MCF 10A (cell line): ENCODE results near the gene TRIM25. TPM values are rescaled to one million over a fixed set of nuclear protein-coding genes. Genes with fewer than 3 reads are reported as not detected.

Source experiments
- BruUV-seq: library from RNA; stranded (reverse); fragments of 400-500 nt; replicated peaks from 2 replicates; lab custom pipeline; 2021; lab: Mats Ljungman, UMichigan
- CTCF ChIA-PET: fragments of 300-600 bp; sonication (Branson Sonifier 250); formaldehyde crosslinking; extraction: SDS; loops from one replicate; lab custom pipeline; 2021; ENCODE audit warnings: antibody characterized with exemption, inconsistent platforms; lab: Yijun Ruan, JAX
- POLR2A ChIA-PET: fragments of 300-600, 350-650 bp; sonication (Branson Sonifier 250); formaldehyde crosslinking; extraction: SDS; loops from one replicate; lab custom pipeline; 2020; ENCODE audit warnings: antibody characterized with exemption, inconsistent platforms; lab: Yijun Ruan, JAX
- DNase-seq: peaks from one replicate; pipeline ENCODE4 v3.0.0-alpha.2; 2018; ENCODE audit not compliant: unreplicated experiment
- H3K27ac Mint-ChIP-seq: one replicate; pipeline ENCODE4 v1.8.0; 2022; ENCODE audit warnings: mild to moderate bottlenecking, low read depth, mixed read lengths; ENCODE audit not compliant: unreplicated experiment
- H3K27me3 Mint-ChIP-seq: one replicate; pipeline ENCODE4 v1.8.0; 2022; ENCODE audit warnings: mixed read lengths; ENCODE audit not compliant: insufficient read depth, unreplicated experiment
- H3K36me3 Mint-ChIP-seq: one replicate; pipeline ENCODE4 v1.8.0; 2022; ENCODE audit warnings: mild to moderate bottlenecking, moderate library complexity, mixed read lengths; ENCODE audit not compliant: insufficient read depth, unreplicated experiment
- H3K4me1 Mint-ChIP-seq: one replicate; pipeline ENCODE4 v1.8.0; 2022; ENCODE audit warnings: mixed read lengths; ENCODE audit not compliant: insufficient read depth, unreplicated experiment
- H3K4me3 Mint-ChIP-seq: one replicate; pipeline ENCODE4 v1.8.0; 2022; ENCODE audit warnings: mild to moderate bottlenecking, moderate library complexity, mixed read lengths; ENCODE audit not compliant: unreplicated experiment
- H3K9me3 Mint-ChIP-seq: one replicate; pipeline ENCODE4 v1.8.0; 2022; ENCODE audit warnings: mixed read lengths; ENCODE audit not compliant: unreplicated experiment
- intact Hi-C: fragments of 100-400 bp; cut with micrococcal nuclease; formaldehyde crosslinking; loops from 2 replicates; pipeline ENCODE4 v1.14.1; 2022
- total RNA-seq: library from RNA; stranded (reverse); gene quantifications from 2 replicates; pipeline ENCODE4 v1.2.3, GENCODE V29; 2022
- TF ChIP-seq, protein P1 (sequence below): fragments of 200-600 bp; IDR thresholded peaks from one replicate; pipeline ENCODE4 v1.8.0; 2022; ENCODE audit warnings: antibody characterized with exemption, mild to moderate bottlenecking; ENCODE audit not compliant: unreplicated experiment

Gene TRIM25
- total RNA-seq, 1 experiment from 2014 or later: 178 TPM

DNA sequence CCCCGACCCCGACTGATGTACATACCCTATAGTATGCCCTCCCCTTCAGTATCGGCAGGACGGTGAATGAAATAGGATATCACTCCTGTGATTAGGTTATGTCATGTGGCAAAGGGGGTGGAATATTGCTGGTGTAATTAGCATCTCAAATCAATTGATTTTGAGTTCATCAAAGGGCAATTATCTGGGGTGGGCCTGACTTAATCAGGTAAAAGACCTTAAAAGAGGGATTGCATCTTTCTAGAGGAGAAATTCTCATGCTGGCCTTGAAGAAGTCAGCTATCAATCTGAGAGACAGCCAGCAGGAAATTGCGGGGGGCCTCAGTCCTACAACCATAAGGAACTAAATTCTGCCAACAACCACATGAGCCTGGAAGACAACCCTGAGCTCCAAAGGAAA lies 10.3 kb downstream of the TRIM25 start:
- no peaks in the 10 kb centered on the region for H3K27me3 Mint-ChIP-seq
- no peaks in the 10 kb centered on the region for H3K9me3 Mint-ChIP-seq
- CTCF ChIA-PET: interaction anchor here (0.7 to 1.8 kb wide), 2 partner anchors 32 to 152 kb away, joined by 3 to 5 read pairs; no protein-coding TSS in a partner anchor
- no peak overlapping the region for H3K4me3 Mint-ChIP-seq
- TF ChIP-seq, protein P1, sequence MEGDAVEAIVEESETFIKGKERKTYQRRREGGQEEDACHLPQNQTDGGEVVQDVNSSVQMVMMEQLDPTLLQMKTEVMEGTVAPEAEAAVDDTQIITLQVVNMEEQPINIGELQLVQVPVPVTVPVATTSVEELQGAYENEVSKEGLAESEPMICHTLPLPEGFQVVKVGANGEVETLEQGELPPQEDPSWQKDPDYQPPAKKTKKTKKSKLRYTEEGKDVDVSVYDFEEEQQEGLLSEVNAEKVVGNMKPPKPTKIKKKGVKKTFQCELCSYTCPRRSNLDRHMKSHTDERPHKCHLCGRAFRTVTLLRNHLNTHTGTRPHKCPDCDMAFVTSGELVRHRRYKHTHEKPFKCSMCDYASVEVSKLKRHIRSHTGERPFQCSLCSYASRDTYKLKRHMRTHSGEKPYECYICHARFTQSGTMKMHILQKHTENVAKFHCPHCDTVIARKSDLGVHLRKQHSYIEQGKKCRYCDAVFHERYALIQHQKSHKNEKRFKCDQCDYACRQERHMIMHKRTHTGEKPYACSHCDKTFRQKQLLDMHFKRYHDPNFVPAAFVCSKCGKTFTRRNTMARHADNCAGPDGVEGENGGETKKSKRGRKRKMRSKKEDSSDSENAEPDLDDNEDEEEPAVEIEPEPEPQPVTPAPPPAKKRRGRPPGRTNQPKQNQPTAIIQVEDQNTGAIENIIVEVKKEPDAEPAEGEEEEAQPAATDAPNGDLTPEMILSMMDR: no peak
- BruUV-seq: no TSS peak
- peaks cover 25% of the 10 kb centered on the region for H3K4me1 Mint-ChIP-seq
- no peak overlapping the region for H3K27ac Mint-ChIP-seq
- intact Hi-C loops: no loop called here
- DNase-seq: no peak
- H3K36me3 Mint-ChIP-seq: peaks cover 90% of the 10 kb centered on the region
- POLR2A ChIA-PET: interaction anchor here (2.2 kb wide), 1 partner anchor 10 kb away, joined by 8 read pairs; the partner anchor contains the start of gene TRIM25

DNA sequence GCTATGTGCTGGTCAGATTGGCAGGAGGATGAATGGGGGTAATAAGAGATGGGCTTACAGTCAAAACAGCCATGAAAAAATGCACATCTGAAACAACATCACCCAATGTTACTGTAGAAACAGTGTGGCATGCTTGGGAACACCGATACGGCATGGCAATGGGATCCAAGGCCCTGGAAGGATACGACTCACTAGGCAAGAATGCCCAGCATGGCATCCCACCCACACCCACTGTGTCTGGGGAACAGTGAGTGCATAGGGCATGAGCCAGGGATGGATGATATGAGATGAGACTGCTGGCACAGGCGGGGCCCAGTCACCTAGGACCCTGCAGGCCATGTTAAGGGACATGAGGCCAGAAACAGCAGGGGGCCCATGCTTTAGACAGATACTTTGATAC lies 11.5 kb downstream of the TRIM25 start:
- Mint-ChIP-seq H3K4me3 (no peak overlapping the region), H3K9me3 (no peaks in the 10 kb centered on the region), H3K36me3 (peaks cover 90% of the 10 kb centered on the region), H3K4me1 (peaks cover 19% of the 10 kb centered on the region), H3K27me3 (no peaks in the 10 kb centered on the region), H3K27ac (no peak overlapping the region)
- ChIA-PET POLR2A (interaction anchor here (0.6 to 2.1 kb wide), 2 partner anchors 11 to 45 kb away, joined by 3 to 8 read pairs; partner anchors contain the start of gene TRIM25), CTCF (interaction anchor here (1.1 to 1.5 kb wide), 2 partner anchors 9 to 12 kb away, joined by 3 to 4 read pairs; no protein-coding TSS in a partner anchor)
- DNase-seq: peak; percentile 42
- TF ChIP-seq, protein P1: no peak
- no TSS peak for BruUV-seq
- intact Hi-C loops: no loop called here

DNA sequence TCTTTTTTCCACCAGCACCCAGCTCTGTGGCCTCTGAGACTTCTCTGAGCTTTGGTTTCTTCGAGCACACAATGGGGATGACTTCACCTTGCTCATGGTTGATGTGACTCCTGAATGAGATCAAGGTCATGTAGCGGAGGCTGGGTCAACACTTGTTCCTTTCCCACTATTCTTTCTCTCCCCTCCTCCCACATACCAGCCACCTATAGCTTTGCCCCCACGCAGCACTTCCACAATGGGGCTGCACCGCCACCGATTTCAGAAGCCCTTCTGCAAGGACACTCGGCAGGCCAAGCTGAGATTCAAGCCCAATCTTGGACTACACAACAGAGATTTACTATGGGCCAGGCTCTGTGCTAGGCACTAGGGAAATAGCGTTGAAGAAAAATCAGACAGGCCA lies 14.4 kb downstream of the TRIM25 start:
- TF ChIP-seq, protein P1: no peak
- intact Hi-C loops: no loop called here
- CTCF ChIA-PET: interaction anchor here (0.6 to 0.7 kb wide), 3 partner anchors 12 to 46 kb away, joined by 3 read pairs; no protein-coding TSS in a partner anchor
- Mint-ChIP-seq H3K4me1 (peaks cover 19% of the 10 kb centered on the region), H3K36me3 (peaks cover 89% of the 10 kb centered on the region), H3K27me3 (no peaks in the 10 kb centered on the region), H3K27ac (peak overlapping the region; percentile 21), H3K4me3 (no peak overlapping the region), H3K9me3 (no peaks in the 10 kb centered on the region)
- DNase-seq: no peak
- POLR2A ChIA-PET: interaction anchor here (0.8 kb wide), 1 partner anchor 13 kb away, joined by 3 read pairs; no protein-coding TSS in a partner anchor
- BruUV-seq: no TSS peak

DNA sequence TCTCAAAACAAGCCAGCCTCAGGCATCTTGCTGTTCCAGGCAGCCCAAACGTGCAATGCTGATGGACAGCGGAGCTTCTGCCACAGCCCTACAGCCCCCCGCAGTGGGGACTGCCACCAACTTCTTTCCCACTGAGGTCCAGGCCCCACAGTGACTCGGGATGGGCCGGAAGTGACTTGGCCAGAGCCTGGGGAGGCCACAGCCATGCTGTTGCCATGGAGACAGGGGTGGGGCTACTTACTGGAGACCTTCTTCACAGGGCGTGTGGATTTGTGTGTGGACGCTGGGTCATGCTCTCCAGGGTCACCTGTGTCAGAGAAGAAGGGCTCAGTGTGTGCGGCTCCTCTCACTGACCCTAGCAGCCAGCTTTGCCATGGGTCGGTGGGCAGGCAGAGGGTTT lies 15.0 kb downstream of the TRIM25 start:
- H3K9me3 Mint-ChIP-seq: no peaks in the 10 kb centered on the region
- ChIA-PET CTCF (interaction anchor here (0.6 kb wide), 1 partner anchor 13 kb away, joined by 3 read pairs; no protein-coding TSS in a partner anchor), POLR2A (interaction anchor here (0.8 kb wide), 1 partner anchor 13 kb away, joined by 3 read pairs; no protein-coding TSS in a partner anchor)
- H3K36me3 Mint-ChIP-seq: peaks cover 89% of the 10 kb centered on the region
- intact Hi-C loops: no loop called here
- H3K27ac Mint-ChIP-seq: peak overlapping the region; percentile 21
- no peak overlapping the region for H3K4me3 Mint-ChIP-seq
- H3K27me3 Mint-ChIP-seq: no peaks in the 10 kb centered on the region
- no TSS peak for BruUV-seq
- no peak for DNase-seq
- TF ChIP-seq, protein P1: no peak
- H3K4me1 Mint-ChIP-seq: peaks cover 19% of the 10 kb centered on the region
